Upper lobe of right lung (tissue), 1 donor: ENCODE measurements around the gene NBEA. TPM values are rescaled to one million over a fixed set of nuclear protein-coding genes. Genes with fewer than 3 reads are reported as not detected.
"Not testable (repeated sequence)": the region's sequence is repeated elsewhere in the genome, so short reads cannot be mapped to it uniquely, and the experiment has no call there.

Source experiments
- ATAC-seq: fragments of 200-7000 bp; cut with Tn5 transposase; one replicate; pipeline ENCODE4 v1.9.1; 2020; ENCODE audit warnings: mild to moderate bottlenecking, moderate library complexity
- DNase-seq: peaks from one replicate; pipeline ENCODE4 v3.0.0-alpha.2; 2020
- H3K27ac ChIP-seq: fragments of 200-600 bp; one replicate; pipeline ENCODE4 v1.8.0; 2022
- H3K27me3 ChIP-seq: fragments of 200-600 bp; one replicate; pipeline ENCODE4 v1.8.0; 2022; ENCODE audit warnings: mild to moderate bottlenecking
- H3K36me3 ChIP-seq: fragments of 200-600 bp; one replicate; pipeline ENCODE4 v1.8.0; 2022
- H3K4me1 ChIP-seq: fragments of 200-600 bp; one replicate; pipeline ENCODE4 v1.8.0; 2022
- H3K4me3 ChIP-seq: fragments of 200-600 bp; one replicate; pipeline ENCODE4 v1.8.0; 2022; ENCODE audit warnings: mild to moderate bottlenecking
- H3K9me3 ChIP-seq: fragments of 200-600 bp; one replicate; pipeline ENCODE4 v1.8.0; 2022
- intact Hi-C: fragments of 100-400 bp; cut with DNase I; formaldehyde crosslinking; loops from one replicate; pipeline ENCODE4 v1.11.0; 2022
- total RNA-seq: library from RNA; stranded (reverse); fragmentation: NEBNext Ultra II Directional; extraction: Animal tissue kit (Norgen Biotek cat#: 25700); gene quantifications from one replicate; pipeline ENCODE4 v1.2.1, GENCODE V29; 2021
- TF ChIP-seq, protein P1 (sequence below): fragments of 200-600 bp; IDR thresholded peaks from one replicate; pipeline ENCODE4 v1.8.0; 2022; ENCODE audit warnings: antibody characterized with exemption
- donor health status: DM: no; HTN: yes; CAD: no; lungs with severe emphysema.

Gene NBEA
- total RNA-seq, 1 donor from 2014 or later = 5.6 TPM

DNA sequence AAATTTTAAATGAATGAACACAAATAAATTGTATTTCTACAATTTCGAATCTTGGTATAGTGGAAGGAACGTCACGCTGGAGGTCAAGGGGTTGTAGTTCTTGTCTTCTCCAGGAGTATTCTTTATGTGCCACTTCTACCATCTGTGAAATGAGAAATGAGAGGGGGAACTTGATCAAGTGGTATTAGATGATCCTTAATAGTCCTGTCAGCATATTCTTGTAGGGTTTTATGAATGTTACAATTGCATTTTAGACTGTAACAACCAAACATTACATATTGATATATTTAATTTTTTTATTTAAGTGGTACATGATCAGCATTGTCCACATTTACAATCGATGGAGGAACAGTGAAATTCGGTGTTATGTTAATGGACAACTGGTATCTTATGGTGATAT, 113.6 kb downstream of the NBEA start:
- ATAC-seq = no peak
- no peak for DNase-seq
- H3K36me3 ChIP-seq = no peaks in the 10 kb centered on the region
- no peaks in the 10 kb centered on the region for H3K9me3 ChIP-seq
- H3K4me3 ChIP-seq = no peak overlapping the region
- H3K27ac ChIP-seq = no peak overlapping the region
- no peaks in the 10 kb centered on the region for H3K4me1 ChIP-seq
- TF ChIP-seq, protein P1, sequence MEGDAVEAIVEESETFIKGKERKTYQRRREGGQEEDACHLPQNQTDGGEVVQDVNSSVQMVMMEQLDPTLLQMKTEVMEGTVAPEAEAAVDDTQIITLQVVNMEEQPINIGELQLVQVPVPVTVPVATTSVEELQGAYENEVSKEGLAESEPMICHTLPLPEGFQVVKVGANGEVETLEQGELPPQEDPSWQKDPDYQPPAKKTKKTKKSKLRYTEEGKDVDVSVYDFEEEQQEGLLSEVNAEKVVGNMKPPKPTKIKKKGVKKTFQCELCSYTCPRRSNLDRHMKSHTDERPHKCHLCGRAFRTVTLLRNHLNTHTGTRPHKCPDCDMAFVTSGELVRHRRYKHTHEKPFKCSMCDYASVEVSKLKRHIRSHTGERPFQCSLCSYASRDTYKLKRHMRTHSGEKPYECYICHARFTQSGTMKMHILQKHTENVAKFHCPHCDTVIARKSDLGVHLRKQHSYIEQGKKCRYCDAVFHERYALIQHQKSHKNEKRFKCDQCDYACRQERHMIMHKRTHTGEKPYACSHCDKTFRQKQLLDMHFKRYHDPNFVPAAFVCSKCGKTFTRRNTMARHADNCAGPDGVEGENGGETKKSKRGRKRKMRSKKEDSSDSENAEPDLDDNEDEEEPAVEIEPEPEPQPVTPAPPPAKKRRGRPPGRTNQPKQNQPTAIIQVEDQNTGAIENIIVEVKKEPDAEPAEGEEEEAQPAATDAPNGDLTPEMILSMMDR = no peak
- H3K27me3 ChIP-seq = no peaks in the 10 kb centered on the region
- intact Hi-C loops = no loop called here

DNA sequence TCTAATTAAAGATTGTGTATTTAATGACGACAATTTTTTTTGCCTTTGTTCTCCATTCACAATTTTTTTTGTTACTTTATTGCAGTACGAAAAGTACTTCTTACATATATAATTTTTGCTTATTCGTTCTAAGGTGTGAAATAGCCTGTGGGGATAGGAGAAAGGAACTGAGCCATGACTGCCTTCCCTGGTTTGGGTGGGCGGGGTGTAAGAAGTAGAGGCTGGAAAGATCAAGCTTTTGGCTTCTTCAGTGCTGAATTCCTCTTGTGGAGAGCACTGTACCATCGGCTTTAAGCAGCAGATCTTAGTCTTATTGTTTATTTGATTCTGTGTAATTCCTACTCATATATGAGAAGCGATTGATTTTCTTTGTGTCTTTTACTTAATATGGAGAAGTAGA, 115.8 kb downstream of the NBEA start:
- no peak for ATAC-seq
- intact Hi-C loops = no loop called here

DNA sequence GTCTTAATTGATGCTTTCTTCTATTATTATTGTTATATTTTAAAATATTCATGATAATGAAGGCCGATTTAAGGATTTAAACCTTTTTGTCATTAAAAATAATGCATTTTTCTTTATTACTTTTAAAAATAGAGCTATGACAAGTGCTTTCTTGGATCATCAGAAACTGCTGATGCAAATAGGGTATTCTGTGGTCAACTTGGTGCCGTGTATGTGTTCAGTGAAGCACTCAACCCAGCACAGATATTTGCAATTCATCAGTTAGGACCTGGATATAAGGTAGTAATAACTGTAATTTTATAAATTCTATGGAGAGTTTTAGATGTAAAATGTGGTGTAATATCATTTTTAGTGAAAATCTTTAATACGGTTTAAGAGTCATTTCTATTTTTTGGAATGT, 116.5 kb downstream of the NBEA start:
- ATAC-seq, H3K4me3 ChIP-seq, H3K27ac ChIP-seq, DNase-seq, H3K9me3 ChIP-seq, H3K36me3 ChIP-seq, H3K4me1 ChIP-seq, H3K27me3 ChIP-seq, intact Hi-C loops: not testable (repeated sequence)

More for the DNA sequence above, 115.8 kb downstream of the NBEA start:
- no peak overlapping the region for H3K27ac ChIP-seq
- H3K36me3 ChIP-seq = no peaks in the 10 kb centered on the region
- no peak overlapping the region for H3K4me3 ChIP-seq
- H3K4me1 ChIP-seq = no peaks in the 10 kb centered on the region
- no peak for DNase-seq
- no peaks in the 10 kb centered on the region for H3K27me3 ChIP-seq
- H3K9me3 ChIP-seq = no peaks in the 10 kb centered on the region
- TF ChIP-seq, protein P1 = no peak

DNA sequence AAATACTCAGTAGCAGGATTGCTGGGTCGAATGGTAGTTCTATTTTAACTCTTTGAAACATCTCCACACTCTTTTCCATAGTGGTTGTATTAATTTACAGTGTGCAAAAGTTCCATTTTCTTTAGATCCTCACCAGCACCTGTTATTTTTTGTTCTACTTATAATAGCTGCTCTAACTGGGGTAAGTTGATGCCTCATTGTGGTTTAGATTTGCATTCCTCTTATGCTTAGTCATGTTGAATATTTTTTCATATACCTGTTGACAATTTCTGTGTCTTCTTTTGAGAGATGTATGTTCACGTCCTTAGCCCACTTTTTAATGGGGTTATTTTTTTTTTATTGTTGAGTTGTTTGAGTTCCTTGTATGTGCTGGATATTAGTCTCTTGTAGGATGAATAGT, 144.6 kb downstream of the NBEA start:
- Histone ChIP-seq H3K27ac (no peak overlapping the region), H3K4me3 (no peak overlapping the region), H3K4me1 (no peaks in the 10 kb centered on the region), H3K9me3 (no peaks in the 10 kb centered on the region), H3K27me3 (no peaks in the 10 kb centered on the region), H3K36me3 (no peaks in the 10 kb centered on the region)
- DNase-seq (no peak), ATAC-seq (no peak)
- intact Hi-C loops = no loop called here
- TF ChIP-seq, protein P1 = no peak

DNA sequence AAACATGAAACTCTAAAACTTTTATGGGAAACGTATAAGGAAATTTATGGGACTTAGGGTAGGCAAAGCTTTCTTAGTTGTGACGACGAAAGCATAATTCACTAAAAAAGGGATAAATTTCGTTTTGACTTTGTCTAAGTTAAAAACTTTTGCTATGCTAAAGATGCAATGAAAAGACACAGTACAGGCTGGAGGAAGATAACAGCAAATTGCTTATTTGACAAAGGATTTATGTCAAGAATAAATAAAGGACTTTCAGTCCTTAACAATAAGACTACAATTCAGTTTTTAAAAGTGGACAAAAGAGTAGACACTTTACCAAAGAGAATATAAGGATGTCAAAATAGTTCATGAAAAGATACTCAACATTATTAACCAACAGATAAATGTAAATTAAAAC, 150.2 kb downstream of the NBEA start:
- no peaks in the 10 kb centered on the region for H3K36me3 ChIP-seq
- ATAC-seq (no peak), DNase-seq (no peak)
- TF ChIP-seq, protein P1 = no peak
- no peak overlapping the region for H3K4me3 ChIP-seq
- intact Hi-C loops = no loop called here
- H3K4me1 ChIP-seq = no peaks in the 10 kb centered on the region
- H3K9me3 ChIP-seq = no peaks in the 10 kb centered on the region
- H3K27ac ChIP-seq = no peak overlapping the region
- H3K27me3 ChIP-seq = no peaks in the 10 kb centered on the region

DNA sequence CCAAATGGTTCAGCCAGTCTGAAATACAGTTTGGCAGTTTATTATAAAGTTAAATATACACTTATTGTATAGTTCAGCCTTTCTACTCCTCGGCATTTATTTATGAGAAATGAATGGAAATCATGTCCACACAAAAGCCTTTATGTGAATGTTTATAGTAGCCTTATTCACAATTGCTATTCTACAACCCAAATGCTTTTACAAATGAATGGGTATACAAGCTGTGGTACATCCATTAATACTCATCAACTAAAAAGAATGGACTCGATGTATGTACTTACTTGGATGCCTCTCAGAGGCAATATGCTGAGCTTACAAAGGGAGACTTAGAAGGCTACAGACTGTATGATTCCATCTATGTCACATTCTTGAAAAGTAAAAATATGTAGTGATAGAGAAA, 150.7 kb downstream of the NBEA start:
- Histone ChIP-seq H3K9me3 (no peaks in the 10 kb centered on the region), H3K4me1 (no peaks in the 10 kb centered on the region), H3K36me3 (no peaks in the 10 kb centered on the region), H3K27me3 (no peaks in the 10 kb centered on the region), H3K27ac (no peak overlapping the region), H3K4me3 (no peak overlapping the region)
- TF ChIP-seq, protein P1 = no peak
- intact Hi-C loops = no loop called here
- DNase-seq (no peak), ATAC-seq (no peak)
